DOHH2 (cell line): ENCODE data around the gene IMPDH1.

Source experiments
- CTCF ChIP-seq: fragments of 200-600 bp; sonication (generic); IDR thresholded peaks from one replicate; pipeline ENCODE4 v1.5.1; 2014; ENCODE audit warnings: antibody characterized with exemption, mild to moderate bottlenecking, low read depth, low read length; ENCODE audit not compliant: poor library complexity, severe bottlenecking
- EZH2phosphoT487 ChIP-seq: fragments of 200-600 bp; sonication (generic); IDR thresholded peaks from 2 replicates; pipeline ENCODE4 v1.6.1; 2017; ENCODE audit warnings: borderline replicate concordance, mild to moderate bottlenecking, antibody characterized with exemption, low read length, moderate library complexity, mixed read lengths

- TF ChIP-seq CTCF (no peak), EZH2phosphoT487 (no peak)
Observed at GRCh38 chr7:128403676-128404075, 6.1 kb downstream of the IMPDH1 start.
